ENCODE measurements around the gene MRPS11. TPM values are rescaled to one million over a fixed set of nuclear protein-coding genes. Genes with fewer than 3 reads are reported as not detected.

MRPS11 gene
- total RNA-seq, 1 donor from 2014 or later: 47.0 TPM

GRCh38 chr15:88438181-88438580, 29.3 kb upstream of the MRPS11 start:
- Mint-ChIP-seq H3K9me3 (peaks cover under 1% of the 10 kb centered on the region), H3K27ac (no peak overlapping the region), H3K36me3 (ENCODE audit: low read depth) (no peaks in the 10 kb centered on the region), H3K27me3 (peaks cover 36% of the 10 kb centered on the region), H3K4me1 (no peaks in the 10 kb centered on the region), H3K4me3 (no peak overlapping the region)
- ChIA-PET CTCF (no interaction called here), POLR2A (no interaction called here)
- no peak for ATAC-seq (ENCODE audit: low read depth)
- no peak for DNase-seq
- intact Hi-C loops (cut with micrococcal nuclease): no loop called here
- no peak for TF ChIP-seq CTCF (IDR thresholded peaks at IDR 0.05)

GRCh38 chr15:88440021-88440420, 27.5 kb upstream of the MRPS11 start:
- ChIA-PET CTCF (no interaction called here), POLR2A (no interaction called here)
- ATAC-seq (ENCODE audit: low read depth) (no peak), DNase-seq (no peak)
- no peaks in the 10 kb centered on the region for H3K4me1 Mint-ChIP-seq
- no peak overlapping the region for H3K4me3 Mint-ChIP-seq
- no peak overlapping the region for H3K27ac Mint-ChIP-seq
- intact Hi-C loops (cut with micrococcal nuclease): no loop called here
- no peak for TF ChIP-seq CTCF (IDR thresholded peaks at IDR 0.05)
- H3K36me3 Mint-ChIP-seq (ENCODE audit: low read depth): peaks cover 3% of the 10 kb centered on the region
- peaks cover 44% of the 10 kb centered on the region for H3K27me3 Mint-ChIP-seq
- H3K9me3 Mint-ChIP-seq: peaks cover 14% of the 10 kb centered on the region

GRCh38 chr15:88441076-88441730, 26.3 kb upstream of the MRPS11 start:
- DNase-seq (no peak), ATAC-seq (ENCODE audit: low read depth) (no peak)
- Mint-ChIP-seq H3K4me1 (no peaks in the 10 kb centered on the region), H3K27me3 (peaks cover 44% of the 10 kb centered on the region), H3K36me3 (ENCODE audit: low read depth) (peaks cover 3% of the 10 kb centered on the region), H3K4me3 (no peak overlapping the region), H3K27ac (no peak overlapping the region), H3K9me3 (peaks cover 14% of the 10 kb centered on the region)
- no peak for TF ChIP-seq CTCF (IDR thresholded peaks at IDR 0.05)
- ChIA-PET POLR2A (no interaction called here), CTCF (no interaction called here)
- intact Hi-C loops (cut with micrococcal nuclease): no loop called here

- Mint-ChIP-seq H3K4me1 (no peaks in the 10 kb centered on the region), H3K27me3 (peaks cover 21% of the 10 kb centered on the region), H3K36me3 (ENCODE audit: low read depth) (peaks cover 3% of the 10 kb centered on the region), H3K9me3 (peaks cover 14% of the 10 kb centered on the region), H3K27ac (no peak overlapping the region), H3K4me3 (no peak overlapping the region)
- DNase-seq (no peak), ATAC-seq (ENCODE audit: low read depth) (no peak)
- TF ChIP-seq CTCF (IDR thresholded peaks at IDR 0.05): no peak
- ChIA-PET CTCF (no interaction called here), POLR2A (no interaction called here)
- intact Hi-C loops (cut with micrococcal nuclease): no loop called here
These were observed 20.3 kb upstream of the MRPS11 start for GRCh38 chr15:88447206-88447605.

DNA sequence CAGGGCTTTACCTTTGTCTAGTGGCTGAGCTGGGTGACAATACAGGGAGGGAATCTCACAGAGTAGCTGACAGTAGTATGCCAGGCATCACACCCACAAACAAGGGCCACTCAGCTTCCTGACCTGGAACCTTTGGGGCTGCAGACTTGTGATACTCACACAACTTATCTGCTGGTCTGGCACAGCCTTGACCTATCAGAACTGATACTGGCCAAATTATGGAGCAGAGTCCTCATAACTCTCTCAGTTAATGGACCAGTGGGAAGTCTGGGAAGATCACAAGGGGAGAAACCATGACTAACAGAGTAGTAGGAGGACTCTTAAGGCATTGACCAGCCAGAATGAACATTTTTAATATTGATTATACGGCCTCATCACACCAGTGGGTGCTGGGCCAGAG, 19.8 kb upstream of the MRPS11 start:
- no peaks in the 10 kb centered on the region for H3K4me1 Mint-ChIP-seq
- peaks cover 18% of the 10 kb centered on the region for H3K27me3 Mint-ChIP-seq
- ChIA-PET CTCF (no interaction called here), POLR2A (no interaction called here)
- peaks cover 14% of the 10 kb centered on the region for H3K9me3 Mint-ChIP-seq
- H3K36me3 Mint-ChIP-seq (ENCODE audit: low read depth): peaks cover 3% of the 10 kb centered on the region
- no peak overlapping the region for H3K4me3 Mint-ChIP-seq
- H3K27ac Mint-ChIP-seq: no peak overlapping the region
- TF ChIP-seq CTCF (IDR thresholded peaks at IDR 0.05): no peak
- DNase-seq: no peak
- ATAC-seq (ENCODE audit: low read depth): no peak
- intact Hi-C loops (cut with micrococcal nuclease): no loop called here
